Esophagus muscularis mucosa (tissue), 4 donors: ENCODE data around the gene ZNF135. TPM values are rescaled to one million over a fixed set of nuclear protein-coding genes. Genes with fewer than 3 reads are reported as not detected.

Source experiments
- total RNA-seq, 4 donors: library from RNA; depleted of rRNA; stranded (reverse); fragments of >200 nt; gene quantifications; one replicate each; pipeline versions ENCODE4 v1.1.0 to v1.2.1, GENCODE V29; 2016

Gene ZNF135
- total RNA-seq, 4 donors from 2014 or later, result 5.1 to 9.1 (median 6.6) TPM

Other genes with a start within 250 kb of the ZNF135 start
- 1 to 10 TPM; 2.9 to 5.0 (median 4.5) TPM for gene ZNF552, start 244.4 kb upstream of the ZNF135 start, total RNA-seq
- 10 to 100 TPM in 2 of 4 donors, 1 to 10 TPM in 2; 6.3 to 14.1 (median 9.3) TPM for gene ZNF587B, start 229.0 kb upstream of the ZNF135 start, total RNA-seq
- gene ZNF587, start 209.4 kb upstream of the ZNF135 start, total RNA-seq, result 10 to 100 TPM; 10.9 to 27.8 (median 19.8) TPM
- 1 to 10 TPM; 5.8 to 9.4 (median 7.5) TPM for gene ZNF814, start 170.2 kb upstream of the ZNF135 start, total RNA-seq
- gene ZNF417, start 142.7 kb upstream of the ZNF135 start, total RNA-seq, result 10 to 100 TPM in 2 of 4 donors, 1 to 10 TPM in 2; 9.1 to 12.9 (median 10.3) TPM
- 10 to 100 TPM; 11.6 to 21.2 (median 16.3) TPM for gene ZNF418, start 123.9 kb upstream of the ZNF135 start, total RNA-seq
- gene ZNF256, start 111.6 kb upstream of the ZNF135 start, total RNA-seq, result 1 to 10 TPM; 4.0 to 5.2 (median 4.6) TPM
- under 1 TPM in 3 of 4 donors, not detected in 1; 0.40 to 0.84 (median 0.83) TPM for gene C19orf18, start 84.7 kb upstream of the ZNF135 start, total RNA-seq
- 10 to 100 TPM in 3 of 4 donors, 1 to 10 TPM in 1; 7.6 to 23.3 (median 15.5) TPM for gene ZNF606, start 56.5 kb upstream of the ZNF135 start, total RNA-seq
- gene ZSCAN1, start 25.3 kb upstream of the ZNF135 start, total RNA-seq, result not detected
- gene ZSCAN18, start 38.9 kb downstream of the ZNF135 start, total RNA-seq, result 100 to 1,000 TPM in 3 of 4 donors, 10 to 100 TPM in 1; 93.0 to 141 (median 124) TPM
- gene ZNF329, start 91.5 kb downstream of the ZNF135 start, total RNA-seq, result 10 to 100 TPM in 2 of 4 donors, 1 to 10 TPM in 2; 8.3 to 14.0 (median 10.8) TPM
- 10 to 100 TPM; 18.7 to 27.8 (median 22.8) TPM for gene ZNF274, start 123.8 kb downstream of the ZNF135 start, total RNA-seq
- 10 to 100 TPM; 29.5 to 38.8 (median 37.6) TPM for gene ZNF544, start 169.6 kb downstream of the ZNF135 start, total RNA-seq
- 10 to 100 TPM in 2 of 4 donors, 1 to 10 TPM in 2; 8.1 to 12.3 (median 10.3) TPM for gene ZNF8, start 219.7 kb downstream of the ZNF135 start, total RNA-seq
- gene ERVK3-1, start 246.1 kb downstream of the ZNF135 start, total RNA-seq, result 10 to 100 TPM; 32.9 to 53.0 (median 38.0) TPM